HT1080 (cell line): ENCODE data around the gene DYNLRB2. TPM values are rescaled to one million over a fixed set of nuclear protein-coding genes. Genes with fewer than 3 reads are reported as not detected.

Experiments
- DNase-seq: peaks from one replicate; pipeline ENCODE4 v3.0.0-alpha.2; 2015; ENCODE audit warnings: low read depth
- total RNA-seq: library from RNA; depleted of rRNA; stranded (reverse); fragments of >200 nt; shearing (Covaris generic); gene quantifications from 2 replicates; pipeline ENCODE4 v1.2.3, GENCODE V29; 2014

DYNLRB2 gene
- total RNA-seq, 1 experiment from 2014 or later, result not detected

GRCh38 chr16:80596507-80597207, 55.9 kb downstream of the DYNLRB2 start:
- no peak for DNase-seq

- DNase-seq, result peak; percentile 73
Observed at GRCh38 chr16:80599466-80599865, 58.7 kb downstream of the DYNLRB2 start.
